Progenitor cell of endocrine pancreas (in vitro differentiated cells): ENCODE data around the gene PCK1. TPM values are rescaled to one million over a fixed set of nuclear protein-coding genes. Genes with fewer than 3 reads are reported as not detected.

Source experiments
- DNase-seq: peaks from one replicate; pipeline ENCODE4 v3.0.0; 2021; ENCODE audit warnings: low spot score; ENCODE audit not compliant: unreplicated experiment
- H3K27ac Mint-ChIP-seq: 2 replicates; pipeline ENCODE4 v1.8.0; 2021; ENCODE audit warnings: mild to moderate bottlenecking, moderate library complexity, mixed read lengths
- H3K27me3 Mint-ChIP-seq: 2 replicates; pipeline ENCODE4 v1.8.0; 2021; ENCODE audit warnings: mixed read lengths
- H3K36me3 Mint-ChIP-seq: 2 replicates; pipeline ENCODE4 v1.8.0; 2022; ENCODE audit warnings: mixed read lengths; ENCODE audit not compliant: insufficient read depth
- H3K4me1 Mint-ChIP-seq: 2 replicates; pipeline ENCODE4 v1.8.0; 2021; ENCODE audit warnings: low read depth, mixed read lengths
- H3K4me3 Mint-ChIP-seq: 2 replicates; pipeline ENCODE4 v1.8.0; 2021; ENCODE audit warnings: low read depth, mild to moderate bottlenecking, moderate library complexity, mixed read lengths
- H3K9me3 Mint-ChIP-seq: 2 replicates; pipeline ENCODE4 v1.8.0; 2021; ENCODE audit warnings: low read depth, mixed read lengths
- CTCF ChIP-seq: fragments of 200-600 bp; sonication (generic); IDR thresholded peaks from one replicate; pipeline ENCODE4 v1.5.0; 2021; ENCODE audit warnings: antibody characterized with exemption, mild to moderate bottlenecking; ENCODE audit not compliant: unreplicated experiment
- total RNA-seq: library from RNA; stranded (reverse); gene quantifications from 2 replicates; pipeline ENCODE4 v1.2.1, GENCODE V29; 2021

The PCK1 gene
- total RNA-seq, 1 donor from 2014 or later, result not detected

GRCh38 chr20:57608516-57608915 lies 47.6 kb downstream of the PCK1 start:
- H3K9me3 Mint-ChIP-seq, result no peaks in the 10 kb centered on the region
- TF ChIP-seq CTCF, result no peak
- no peak overlapping the region for H3K27ac Mint-ChIP-seq
- no peaks in the 10 kb centered on the region for H3K36me3 Mint-ChIP-seq
- no peaks in the 10 kb centered on the region for H3K4me1 Mint-ChIP-seq
- H3K27me3 Mint-ChIP-seq, result peaks cover 36% of the 10 kb centered on the region
- no peak overlapping the region for H3K4me3 Mint-ChIP-seq
- DNase-seq, result no peak

GRCh38 chr20:57609086-57609841 lies 48.4 kb downstream of the PCK1 start:
- Mint-ChIP-seq H3K4me3 (no peak overlapping the region), H3K4me1 (no peaks in the 10 kb centered on the region), H3K27me3 (peaks cover 35% of the 10 kb centered on the region), H3K27ac (no peak overlapping the region), H3K36me3 (no peaks in the 10 kb centered on the region), H3K9me3 (no peaks in the 10 kb centered on the region)
- no peak for DNase-seq
- TF ChIP-seq CTCF, result no peak

DNA sequence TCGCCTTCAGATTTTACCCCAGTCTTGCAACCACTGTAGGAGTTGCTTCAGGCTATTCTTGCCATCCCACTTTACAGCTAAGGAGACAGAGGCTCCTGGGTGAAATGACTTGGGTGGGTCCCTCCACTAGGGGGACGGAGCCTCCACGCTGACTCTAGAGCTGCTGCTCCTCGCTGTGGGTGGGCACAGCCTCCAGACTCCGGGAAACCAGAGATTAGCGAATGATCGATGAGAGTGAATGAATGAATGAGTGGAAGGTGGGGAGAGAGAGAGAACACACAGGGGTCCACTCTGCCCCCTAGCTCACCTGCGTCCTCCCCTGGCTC lies 48.9 kb downstream of the PCK1 start:
- Mint-ChIP-seq H3K4me1 (no peaks in the 10 kb centered on the region), H3K4me3 (no peak overlapping the region), H3K9me3 (no peaks in the 10 kb centered on the region), H3K27ac (no peak overlapping the region), H3K36me3 (no peaks in the 10 kb centered on the region), H3K27me3 (peaks cover 31% of the 10 kb centered on the region)
- DNase-seq, result no peak
- peak; percentile 29 for TF ChIP-seq CTCF

DNA sequence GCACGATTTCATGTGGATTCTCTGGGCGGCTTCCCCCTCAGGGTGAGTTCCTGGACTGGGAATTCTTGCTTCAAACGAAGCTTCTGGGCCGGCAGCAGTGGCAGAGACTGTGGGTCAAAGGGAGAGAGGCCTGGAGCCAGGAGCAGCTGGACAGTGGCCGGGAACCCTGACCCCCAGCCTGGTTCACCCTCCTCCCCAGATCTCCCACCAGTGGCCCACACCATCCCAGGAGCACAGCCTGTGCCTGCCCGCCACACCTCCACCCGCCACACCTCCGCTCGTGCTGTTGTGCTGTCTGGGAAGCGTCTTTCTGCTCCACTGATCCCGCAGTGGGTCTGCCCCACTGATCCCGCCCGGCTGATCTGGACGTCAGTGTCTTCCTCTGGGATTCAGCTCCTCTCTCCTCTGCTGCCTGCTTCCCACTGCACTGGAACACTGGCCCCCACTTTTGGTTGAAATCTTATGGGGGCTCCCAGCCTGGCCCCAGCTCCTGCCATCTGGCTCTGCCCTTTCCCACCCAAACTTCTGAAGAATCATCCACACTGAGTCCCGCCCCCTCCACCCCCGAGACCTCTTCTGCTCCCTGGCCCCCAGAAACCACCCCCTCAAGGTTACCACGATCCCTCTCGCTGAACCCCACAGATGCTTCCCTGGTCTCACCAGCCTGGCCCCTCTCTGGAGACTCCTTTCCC lies 49.5 kb downstream of the PCK1 start:
- no peak for TF ChIP-seq CTCF
- Mint-ChIP-seq H3K4me3 (no peak overlapping the region), H3K9me3 (no peaks in the 10 kb centered on the region), H3K36me3 (no peaks in the 10 kb centered on the region), H3K27me3 (peaks cover 28% of the 10 kb centered on the region), H3K4me1 (no peaks in the 10 kb centered on the region), H3K27ac (peak overlapping the region; percentile 21)
- DNase-seq, result no peak

- Mint-ChIP-seq H3K9me3 (no peaks in the 10 kb centered on the region), H3K27me3 (peaks cover 19% of the 10 kb centered on the region), H3K27ac (no peak overlapping the region), H3K36me3 (no peaks in the 10 kb centered on the region), H3K4me3 (no peak overlapping the region), H3K4me1 (no peaks in the 10 kb centered on the region)
- DNase-seq, result no peak
- no peak for TF ChIP-seq CTCF
These were observed 50.8 kb downstream of the PCK1 start for GRCh38 chr20:57611586-57612311.
